HG03378 (cell line): ENCODE data around the gene KRTAP27-1.

Source experiments
- ATAC-seq: cut with Tn5 transposase; IDR thresholded peaks from one replicate; pipeline ENCODE4 v1.9.1; 2021; ENCODE audit warnings: mild to moderate bottlenecking, moderate library complexity; ENCODE audit not compliant: unreplicated experiment

The KRTAP27-1 gene

GRCh38 chr21:30337276-30337744, at the start of gene KRTAP27-1:
TSS of gene KRTAP27-1 (minus strand) at chr21:30337694. CDS start at chr21:30337668, 26 bp downstream.
- ATAC-seq = no peak

GRCh38 chr21:30382201-30382600, 44.7 kb upstream of the KRTAP27-1 start:
- no peak for ATAC-seq

- ATAC-seq = no peak
Observed at GRCh38 chr21:30372139-30372770, 34.8 kb upstream of the KRTAP27-1 start, which contains the start of gene KRTAP13-2. TSS of gene KRTAP13-2 (minus strand) at chr21:30372271. CDS start at chr21:30372213, 58 bp downstream.

GRCh38 chr21:30355906-30356305, 18.4 kb upstream of the KRTAP27-1 start:
- no peak for ATAC-seq

GRCh38 chr21:30354308-30355005, 17.0 kb upstream of the KRTAP27-1 start:
- no peak for ATAC-seq

GRCh38 chr21:30351534-30351933, 14.0 kb upstream of the KRTAP27-1 start:
- no peak for ATAC-seq

- ATAC-seq = no peak
Observed at GRCh38 chr21:30349572-30349971, 12.1 kb upstream of the KRTAP27-1 start.

- no peak for ATAC-seq
Observed at GRCh38 chr21:30348506-30348905, 11.0 kb upstream of the KRTAP27-1 start, which contains the start of gene KRTAP23-1. TSS of gene KRTAP23-1 (minus strand) at chr21:30348606. CDS start at chr21:30348606, 0 bp downstream.

- no peak for ATAC-seq
Observed at GRCh38 chr21:30345014-30345413, 7.5 kb upstream of the KRTAP27-1 start.

GRCh38 chr21:30340714-30341573, 3.5 kb upstream of the KRTAP27-1 start:
- ATAC-seq = no peak

GRCh38 chr21:30338717-30339116, 1.2 kb upstream of the KRTAP27-1 start:
- ATAC-seq = no peak

- ATAC-seq = no peak
Observed at GRCh38 chr21:30337772-30338171, 278 bp upstream of the KRTAP27-1 start.

GRCh38 chr21:30336596-30336995, 898 bp downstream of the KRTAP27-1 start:
- no peak for ATAC-seq

GRCh38 chr21:30333736-30334135, 3.8 kb downstream of the KRTAP27-1 start:
- ATAC-seq = no peak

GRCh38 chr21:30332681-30333080, 4.8 kb downstream of the KRTAP27-1 start:
- ATAC-seq = no peak

GRCh38 chr21:30329203-30329875, 8.2 kb downstream of the KRTAP27-1 start:
- no peak for ATAC-seq

GRCh38 chr21:30326390-30326789, 11.1 kb downstream of the KRTAP27-1 start:
- no peak for ATAC-seq

GRCh38 chr21:30320215-30320614, 17.3 kb downstream of the KRTAP27-1 start, which contains the start of gene KRTAP26-1:
TSS of gene KRTAP26-1 (minus strand) at chr21:30320315. CDS start at chr21:30320035, 280 bp downstream.
- ATAC-seq = no peak

- no peak for ATAC-seq
Observed at GRCh38 chr21:30315701-30316100, 21.8 kb downstream of the KRTAP27-1 start.

GRCh38 chr21:30306884-30307283, 30.6 kb downstream of the KRTAP27-1 start:
- no peak for ATAC-seq
